ENCODE results near the gene ARFGAP1.

GRCh38 chr20:63276956-63277355, 4.3 kb downstream of the ARFGAP1 start:
- TF ChIP-seq CTCF (conservative IDR thresholded peaks at IDR 0.05; ENCODE audit: low read length) (no peak), EZH2phosphoT487 (IDR thresholded peaks at IDR 0.05; ENCODE audit: borderline replicate concordance) (no peak)
